ENCODE results near the gene KCTD16.

The KCTD16 gene

DNA sequence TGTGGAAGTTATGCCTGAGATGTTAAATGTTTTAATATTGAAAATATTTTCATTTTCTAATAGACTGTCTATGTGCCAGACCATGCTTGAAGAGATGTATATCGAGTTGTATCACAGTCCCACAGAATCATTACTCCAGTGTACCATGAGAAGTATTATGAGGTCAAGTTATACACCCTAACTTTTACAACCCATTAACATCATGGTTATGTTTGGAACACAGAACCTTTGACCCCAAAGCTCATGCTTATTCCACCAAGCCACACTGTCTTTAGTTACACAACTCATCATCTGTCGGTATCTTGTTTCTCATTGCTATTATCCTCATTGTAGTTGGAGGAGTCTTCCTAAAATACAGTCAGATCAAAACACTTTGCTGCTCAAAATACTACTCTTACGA, 248.0 kb downstream of the KCTD16 start:
- no peak for DNase-seq

DNA sequence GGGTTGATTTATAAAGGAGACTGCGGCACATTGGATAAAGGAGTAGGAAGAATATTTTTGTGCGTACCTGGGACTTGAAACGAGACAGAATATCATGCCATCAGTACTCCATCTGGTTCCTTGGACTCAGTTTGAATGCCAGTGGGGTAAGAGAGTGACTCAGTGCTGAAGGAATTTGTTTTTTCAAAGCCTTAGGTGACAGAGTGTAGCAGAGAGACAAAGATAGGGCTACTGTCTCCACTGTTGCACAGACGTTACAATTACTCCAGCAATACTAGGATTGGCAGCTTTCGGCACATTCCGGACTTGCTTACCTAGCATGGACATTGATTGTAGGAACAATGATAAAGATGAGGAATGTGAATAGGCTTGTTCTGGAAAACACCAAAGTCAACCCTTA, 250.7 kb downstream of the KCTD16 start:
- DNase-seq: no peak

DNA sequence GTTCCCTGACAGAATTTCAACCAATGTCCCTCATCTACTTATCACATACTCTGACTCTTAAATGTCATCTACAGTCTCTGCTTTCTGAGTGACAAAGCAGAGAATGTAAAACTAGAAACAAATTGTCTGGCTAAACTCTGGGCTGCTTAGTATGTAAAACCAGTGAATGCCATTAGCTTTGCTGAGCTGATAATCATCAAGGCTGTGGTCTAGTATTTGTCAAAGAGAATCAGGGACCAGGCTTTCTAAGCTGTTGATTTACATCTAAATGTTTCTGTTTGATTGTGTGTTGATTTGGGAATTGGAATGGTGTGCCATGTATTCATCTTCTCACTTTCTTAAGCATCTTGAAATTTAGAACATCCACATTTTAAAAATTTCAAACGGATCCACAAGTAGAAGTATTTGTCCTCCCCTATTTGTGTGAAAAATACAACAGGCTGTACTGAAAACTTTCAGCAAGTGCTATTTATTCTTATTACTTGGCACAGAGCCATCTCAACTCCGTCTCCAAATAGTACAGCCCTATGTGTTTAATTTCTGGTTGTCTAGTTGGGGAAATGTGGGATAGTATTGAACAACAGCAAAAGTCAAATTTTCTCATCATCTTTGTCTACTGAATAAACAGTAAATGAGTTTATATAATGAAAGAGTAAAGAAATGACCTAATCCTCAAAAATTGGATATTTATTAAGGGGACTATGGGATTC, 251.5 kb downstream of the KCTD16 start:
- DNase-seq: no peak

DNA sequence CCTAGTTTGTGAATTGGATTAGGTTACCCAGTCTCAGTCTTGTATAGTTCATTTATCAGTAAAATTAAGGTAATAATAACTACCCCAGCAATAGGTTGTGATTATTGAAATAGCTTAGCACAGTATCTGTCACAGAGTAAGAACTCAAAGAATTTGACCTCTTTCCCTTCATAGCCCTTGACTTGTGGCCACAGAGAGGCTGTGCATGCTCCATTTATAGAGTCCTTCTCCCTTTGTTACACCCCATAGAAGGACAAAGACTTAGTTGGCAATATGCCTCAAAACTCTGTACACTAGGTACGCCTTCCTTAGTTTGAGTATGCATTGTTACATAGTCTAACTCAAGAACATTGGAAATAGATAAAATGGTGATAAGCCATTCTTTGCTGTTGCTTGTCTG, 257.2 kb downstream of the KCTD16 start:
- no peak for DNase-seq

DNA sequence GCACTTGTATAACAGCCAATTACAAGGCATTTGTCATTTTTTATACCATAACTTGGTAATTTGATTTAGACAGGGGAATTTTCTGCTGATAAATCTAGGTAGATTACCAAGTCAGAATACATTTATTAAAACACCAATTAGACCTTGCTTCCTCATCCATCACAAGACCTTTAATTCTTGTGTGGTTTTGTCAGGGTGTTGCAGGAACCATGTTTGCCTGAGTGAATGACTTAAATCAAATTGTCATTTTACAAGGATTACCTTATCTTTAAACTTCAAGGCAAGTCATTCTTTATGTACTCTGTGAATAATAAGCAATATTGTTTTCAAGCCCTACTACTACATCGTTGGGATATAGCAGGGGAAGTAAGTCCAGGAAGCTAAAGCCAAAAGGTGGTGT, 257.7 kb downstream of the KCTD16 start:
- DNase-seq: no peak

DNA sequence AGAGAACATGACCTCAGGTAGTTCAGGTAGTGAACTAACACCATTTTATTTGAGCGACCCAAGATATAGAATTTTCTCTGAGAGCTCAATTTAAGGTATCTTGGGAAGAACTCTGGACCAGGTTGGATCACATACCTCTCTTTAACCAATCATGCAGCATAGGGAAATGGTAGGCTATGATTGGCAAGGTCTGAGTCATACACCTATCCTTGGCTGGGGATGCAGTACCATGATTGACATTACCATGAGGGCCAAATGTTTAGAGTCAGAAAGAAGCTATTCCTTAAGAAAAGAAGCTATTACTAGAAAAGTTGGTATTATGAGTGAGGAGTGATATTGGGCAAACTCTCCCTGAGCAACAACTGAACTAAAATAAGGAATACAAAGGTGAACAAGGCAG, 258.7 kb downstream of the KCTD16 start:
- DNase-seq: no peak

DNA sequence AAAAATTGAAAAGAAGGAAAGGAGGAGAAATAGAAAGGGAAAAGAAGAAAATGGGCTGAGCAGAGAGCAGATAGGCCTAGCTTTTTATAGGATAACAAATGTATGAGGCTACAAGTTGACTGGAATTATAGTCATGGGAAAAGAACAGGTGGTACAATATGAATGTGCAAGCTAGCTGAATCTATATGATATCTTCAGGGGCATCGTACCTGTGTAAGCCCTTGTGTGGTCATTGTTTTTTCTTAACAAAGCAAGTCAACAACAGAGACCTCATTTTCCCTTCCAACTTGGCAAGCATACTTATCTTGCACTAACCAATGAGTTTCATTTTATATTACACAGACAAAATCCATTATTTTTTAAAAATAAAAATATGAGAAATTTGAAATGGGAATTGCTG, 259.2 kb downstream of the KCTD16 start:
- DNase-seq: no peak

DNA sequence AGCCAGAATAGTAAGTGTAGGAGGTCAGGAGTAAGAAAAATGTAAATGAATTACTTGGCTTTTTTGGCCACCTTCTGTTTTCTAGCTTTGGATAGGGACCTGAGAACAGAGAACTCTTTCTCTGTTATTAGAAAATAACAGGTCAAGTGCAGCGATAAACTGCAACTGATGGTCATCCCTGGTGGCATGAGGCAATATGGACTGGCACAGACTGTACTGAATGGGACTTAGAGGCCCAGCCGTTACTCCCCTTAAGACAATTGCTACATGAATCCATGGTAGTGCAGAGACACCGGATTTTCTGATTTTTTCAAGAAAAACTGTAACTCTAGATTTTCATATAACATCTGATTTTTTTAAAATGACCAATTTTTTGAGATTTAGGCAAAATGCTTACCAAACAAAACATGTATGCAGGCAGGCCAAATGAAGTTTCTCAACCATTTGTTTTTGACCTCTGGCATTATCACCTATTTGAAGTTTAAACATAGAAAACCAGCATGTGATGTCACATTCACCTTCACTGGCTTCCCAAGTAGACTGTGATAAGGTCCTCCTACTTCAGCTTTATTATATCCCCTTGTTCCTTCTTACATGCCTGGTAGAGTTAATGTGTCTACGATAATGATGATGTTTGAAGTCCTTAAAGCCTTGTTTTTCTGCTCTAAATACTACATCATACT, 262.6 kb downstream of the KCTD16 start:
- no peak for DNase-seq

DNA sequence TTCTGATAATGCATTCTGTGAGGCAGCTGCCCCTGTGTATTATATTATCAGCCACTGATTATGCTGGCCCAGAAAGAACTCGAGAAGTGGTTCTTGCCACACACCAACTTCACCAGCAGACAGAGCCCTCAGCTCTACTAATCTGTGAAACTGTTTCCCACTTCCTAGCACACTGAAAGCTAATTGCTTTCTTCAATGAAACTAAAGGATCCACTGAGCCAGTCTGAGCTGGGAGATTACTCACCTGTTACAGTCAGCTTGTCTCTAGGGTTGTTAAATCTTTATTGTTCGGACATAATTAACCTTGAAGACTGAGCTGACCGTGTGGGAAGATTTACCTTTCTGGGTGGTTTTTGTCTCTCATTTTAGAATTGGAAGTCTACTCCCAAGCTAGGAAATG, 263.2 kb downstream of the KCTD16 start:
- no peak for DNase-seq

DNA sequence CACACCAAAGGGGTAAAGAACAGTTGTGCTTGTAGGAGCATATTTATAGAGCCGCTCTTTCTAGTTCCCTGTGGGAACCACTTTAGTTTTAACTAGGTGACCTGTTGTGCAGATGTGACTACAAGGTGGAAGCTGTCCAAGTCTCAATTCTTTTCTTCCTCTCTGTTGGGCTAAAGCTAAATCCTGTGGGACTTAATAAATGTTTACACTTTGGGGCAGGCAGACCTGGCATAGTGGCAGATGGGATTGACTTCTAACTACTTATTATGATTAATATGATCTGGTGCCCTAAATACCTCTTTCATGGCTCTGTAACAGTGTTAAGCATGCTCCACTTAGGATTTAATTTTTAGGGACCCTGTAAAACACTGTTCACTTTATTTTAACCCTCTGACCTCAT, 265.3 kb downstream of the KCTD16 start:
- DNase-seq: no peak

DNA sequence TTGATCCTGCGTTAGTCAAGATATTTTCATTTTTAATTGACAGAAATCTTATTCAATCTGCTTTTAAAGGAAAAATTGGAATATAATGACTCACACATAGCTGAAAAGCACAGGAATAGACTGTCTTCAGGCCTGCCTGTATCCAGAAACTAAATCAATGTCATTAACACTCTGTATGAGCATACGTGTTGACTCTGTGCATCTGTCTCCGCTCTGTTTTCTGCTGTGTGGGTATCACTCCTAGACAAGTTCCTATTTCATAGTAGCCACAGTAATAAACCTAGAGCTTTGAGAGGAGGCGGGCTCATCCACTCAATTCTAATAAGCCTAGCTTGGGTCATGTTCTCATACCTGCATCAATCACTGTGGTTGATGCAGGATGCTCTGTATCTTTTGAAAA, 267.6 kb downstream of the KCTD16 start:
- no peak for DNase-seq

DNA sequence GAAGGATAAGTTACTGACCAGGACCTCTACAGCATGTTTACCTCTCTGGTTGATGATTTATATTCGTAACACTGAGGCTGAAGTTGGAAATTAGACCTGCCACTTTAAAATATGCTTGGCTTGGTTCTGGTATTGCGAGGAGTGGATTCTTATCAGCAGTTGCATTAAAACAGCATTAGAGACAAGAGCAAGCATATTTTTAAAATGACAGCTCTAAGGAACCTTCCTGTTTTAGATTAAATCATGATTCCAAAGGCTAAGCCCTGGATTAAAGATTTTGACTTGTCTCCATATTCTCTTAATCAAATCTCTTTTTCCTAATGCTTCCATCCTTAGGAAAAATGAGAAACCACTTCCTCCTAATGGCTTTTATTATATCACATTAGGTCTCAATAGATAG, 277.8 kb downstream of the KCTD16 start:
- no peak for DNase-seq

DNA sequence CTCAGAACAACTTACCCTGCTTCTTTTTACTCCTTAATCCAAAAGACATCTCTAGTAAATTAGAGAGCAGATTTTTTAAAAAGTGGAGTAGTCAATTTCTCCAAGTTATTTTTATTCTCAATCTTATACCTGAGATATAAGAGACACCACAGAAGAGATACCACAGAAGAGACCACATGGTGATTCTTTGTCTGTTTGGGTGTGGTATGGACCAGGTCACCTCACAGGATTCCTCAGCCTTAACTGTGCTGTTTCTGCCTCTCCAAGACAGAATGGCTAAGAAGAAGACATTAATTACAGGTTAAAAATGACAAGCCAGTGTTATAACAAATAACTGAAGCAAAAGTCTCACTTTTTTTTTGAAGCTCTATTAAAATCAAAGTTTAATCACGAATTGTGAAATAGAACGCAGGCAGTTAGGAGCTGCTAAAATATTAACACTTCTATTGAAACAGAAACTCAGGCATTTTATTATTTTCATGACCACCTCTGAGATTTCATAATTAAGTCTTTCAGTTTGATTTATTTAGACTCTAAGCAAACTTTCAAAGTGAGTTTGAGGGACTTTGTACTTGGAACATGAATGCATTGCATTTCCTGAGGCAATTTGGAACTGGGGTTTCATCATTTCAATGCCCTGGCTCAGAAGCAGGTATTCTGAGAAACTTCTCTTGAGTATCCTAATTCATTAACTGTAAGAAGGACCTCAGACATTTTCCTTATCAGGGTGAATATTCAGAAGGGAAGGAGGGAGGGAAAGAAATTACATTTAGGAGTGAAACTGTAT, 280.7 kb downstream of the KCTD16 start:
- no peak for DNase-seq

DNA sequence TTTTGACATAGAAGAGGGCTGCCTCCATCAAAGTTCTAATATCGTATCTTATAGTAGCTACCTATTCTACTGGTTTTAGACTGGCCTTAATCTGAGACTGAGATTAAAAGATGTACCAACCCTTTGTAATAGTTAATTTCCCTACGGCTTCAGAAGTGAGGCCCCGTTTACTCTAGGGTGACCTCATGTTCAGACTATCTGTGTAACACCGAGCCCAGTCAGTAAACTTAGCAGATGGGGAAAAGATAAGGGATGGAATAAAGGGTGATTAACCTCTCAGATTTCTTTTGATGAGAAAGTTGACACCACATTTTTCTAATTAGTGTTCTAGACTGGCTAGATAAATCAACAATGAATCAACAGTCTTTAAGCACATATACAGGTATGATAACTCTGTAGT, 283.1 kb downstream of the KCTD16 start:
- DNase-seq: no peak

DNA sequence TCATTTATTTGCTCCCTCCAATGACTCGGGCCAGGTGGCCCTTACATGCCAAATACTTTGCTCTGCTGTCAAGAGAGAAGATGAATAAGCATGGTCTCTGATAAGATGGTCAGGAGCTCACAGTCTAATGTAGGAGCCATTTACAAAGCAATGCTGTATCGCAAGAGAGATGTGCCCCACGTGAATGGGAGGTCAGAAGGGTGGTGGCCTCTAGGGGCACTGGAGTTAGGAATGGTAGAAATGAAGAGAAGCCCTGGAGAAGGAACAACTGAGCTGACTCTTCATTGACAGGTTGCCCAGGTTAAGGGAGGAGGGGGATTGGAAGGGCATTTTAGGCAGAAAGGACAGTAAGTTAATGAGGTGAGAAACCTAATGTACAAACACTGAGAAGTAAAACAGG, 286.5 kb downstream of the KCTD16 start:
- DNase-seq: no peak

DNA sequence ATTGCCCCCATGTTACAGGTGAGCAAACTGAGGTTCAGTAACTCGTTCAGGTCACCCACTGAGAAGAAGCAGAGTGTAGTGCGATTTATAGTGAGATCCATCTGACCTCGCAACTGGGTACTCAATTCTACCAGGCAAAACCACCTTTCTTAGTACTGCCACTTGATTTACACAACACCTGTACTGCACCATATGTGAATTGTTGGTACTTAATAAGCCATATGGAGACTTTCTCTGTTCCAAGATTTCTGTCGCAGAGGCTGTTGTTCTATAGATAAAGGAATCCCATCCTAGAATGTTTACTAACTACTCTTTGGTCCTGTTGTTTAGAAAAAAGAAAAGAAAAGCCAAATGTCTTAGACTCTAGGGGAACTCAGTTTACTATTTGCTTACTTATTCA, 287.5 kb downstream of the KCTD16 start:
- DNase-seq: no peak

DNA sequence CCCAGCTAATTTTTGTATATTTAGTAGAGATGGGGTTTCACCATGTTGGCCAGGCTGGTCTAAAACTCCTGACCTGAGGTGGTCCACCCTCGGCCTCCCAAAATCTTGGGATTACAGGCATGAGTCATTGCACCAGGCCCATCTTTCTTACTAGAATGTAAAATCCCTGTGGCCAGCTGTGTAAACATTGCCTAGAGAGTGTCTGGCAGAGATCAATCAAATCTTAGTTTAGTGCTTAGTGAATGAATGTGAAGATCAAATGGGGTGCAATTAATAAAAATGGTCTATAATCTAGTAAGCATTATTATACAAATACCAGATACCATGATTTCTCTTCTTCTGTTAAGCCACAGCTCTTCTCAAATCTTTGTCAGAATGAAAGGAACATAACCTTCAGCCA, 289.9 kb downstream of the KCTD16 start:
- no peak for DNase-seq

DNA sequence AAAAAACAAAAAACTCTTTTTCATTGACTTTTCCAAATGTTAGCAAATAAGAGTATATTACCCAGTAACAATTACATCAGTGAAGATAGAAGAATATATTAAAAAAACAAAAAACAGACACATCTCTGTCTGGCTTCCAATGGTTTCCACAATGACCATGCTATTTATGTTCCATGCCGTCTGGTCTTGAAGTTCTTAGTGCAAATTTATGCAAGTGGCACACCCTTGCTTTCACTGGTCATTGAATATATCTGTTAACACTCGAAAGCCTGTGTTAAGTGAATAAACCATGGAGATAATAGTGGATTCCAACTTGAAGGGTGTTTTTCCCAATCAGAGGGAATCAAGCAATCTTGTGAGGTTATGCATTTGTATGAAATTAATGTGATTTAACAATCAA, 291.9 kb downstream of the KCTD16 start:
- no peak for DNase-seq

DNA sequence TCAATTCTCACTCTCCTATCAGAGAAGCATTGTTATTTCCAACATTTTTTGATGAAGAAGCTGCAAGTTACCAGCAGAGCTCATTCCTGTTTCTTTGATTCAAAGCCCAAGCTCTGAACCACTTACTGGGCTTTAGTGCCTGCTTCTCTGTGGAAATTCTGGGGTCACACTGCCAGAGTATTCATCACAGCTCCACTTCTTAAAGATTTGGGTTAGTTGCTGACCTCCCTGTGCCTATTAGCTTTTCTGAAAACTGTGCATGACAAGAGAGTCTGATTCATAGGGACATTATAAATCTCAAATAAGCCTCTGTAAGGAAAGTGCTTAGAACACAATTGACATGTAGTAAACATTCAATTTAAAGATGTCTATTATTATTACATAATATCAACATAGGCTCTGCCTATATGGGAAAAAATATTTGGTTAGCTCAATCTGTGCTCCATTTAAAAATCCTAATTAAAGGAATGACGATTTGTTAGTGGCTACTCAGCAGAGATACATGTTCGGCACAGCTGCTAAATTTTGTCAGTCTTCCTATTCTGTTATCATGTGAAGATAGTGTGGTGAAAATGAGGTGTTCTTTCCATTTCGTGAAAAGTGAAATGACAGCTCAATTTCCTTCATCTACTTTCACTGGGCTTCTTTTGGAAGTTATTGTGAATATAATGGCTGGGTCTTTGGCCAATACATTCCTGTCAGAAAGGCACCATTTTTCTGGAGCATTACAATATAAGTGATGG, 293.0 kb downstream of the KCTD16 start:
- no peak for DNase-seq

DNA sequence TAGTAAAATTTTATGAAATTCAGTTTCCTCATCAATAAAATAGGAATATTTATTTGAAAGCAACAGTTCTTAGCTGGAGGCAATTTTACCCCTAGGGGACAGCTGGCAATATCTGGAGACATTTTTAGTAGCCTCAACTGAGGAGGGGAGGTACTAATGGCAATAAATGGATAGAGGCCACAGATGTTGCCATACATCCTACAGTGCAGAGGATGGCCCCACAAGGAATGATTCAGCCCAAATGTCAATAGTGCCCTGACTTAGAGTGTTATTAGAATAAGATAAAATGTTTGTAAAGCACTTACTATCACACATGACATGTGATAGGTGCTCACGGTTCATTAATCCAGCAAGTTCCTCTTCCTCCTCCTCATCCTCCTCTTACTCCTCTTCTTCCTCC, 293.6 kb downstream of the KCTD16 start:
- DNase-seq: no peak

DNA sequence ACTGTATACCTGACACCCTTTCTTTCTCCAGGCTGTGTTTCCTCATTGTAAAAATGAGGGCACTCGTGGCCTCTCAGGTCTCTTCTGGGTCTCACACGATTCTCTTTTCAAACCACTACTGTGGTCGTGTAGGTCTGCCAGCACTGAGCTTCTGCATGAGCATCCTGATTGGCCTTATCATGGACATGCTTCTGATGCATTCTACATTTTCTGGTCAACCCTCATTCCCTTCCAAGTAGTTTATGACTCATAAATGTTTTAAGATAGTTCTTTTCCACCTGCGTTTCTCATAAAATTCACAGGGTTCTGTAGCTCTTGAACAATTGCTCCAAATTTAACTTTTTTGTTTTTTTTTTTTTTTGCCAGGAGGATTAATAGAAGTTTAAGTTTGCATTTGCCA, 294.8 kb downstream of the KCTD16 start:
- no peak for DNase-seq

DNA sequence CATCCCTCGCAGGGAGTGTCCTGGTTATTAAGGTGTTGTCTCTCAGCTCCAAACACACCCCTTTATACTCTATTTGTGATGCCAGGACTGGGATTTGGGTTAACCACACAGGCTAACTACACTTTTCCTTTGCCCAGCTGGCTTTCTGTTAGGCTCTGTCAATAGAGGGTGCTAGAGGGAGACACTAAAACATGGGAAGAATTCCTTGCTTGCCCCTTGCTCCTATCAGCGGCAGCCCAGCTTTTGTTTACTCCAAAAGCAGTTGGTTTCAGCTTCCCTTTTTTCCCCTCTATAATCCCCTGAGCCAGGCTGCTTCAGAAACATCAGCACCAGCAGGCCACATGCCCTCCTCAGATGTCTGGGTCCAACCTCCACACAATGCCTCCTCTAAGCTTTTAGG, 297.1 kb downstream of the KCTD16 start:
- DNase-seq: no peak

DNA sequence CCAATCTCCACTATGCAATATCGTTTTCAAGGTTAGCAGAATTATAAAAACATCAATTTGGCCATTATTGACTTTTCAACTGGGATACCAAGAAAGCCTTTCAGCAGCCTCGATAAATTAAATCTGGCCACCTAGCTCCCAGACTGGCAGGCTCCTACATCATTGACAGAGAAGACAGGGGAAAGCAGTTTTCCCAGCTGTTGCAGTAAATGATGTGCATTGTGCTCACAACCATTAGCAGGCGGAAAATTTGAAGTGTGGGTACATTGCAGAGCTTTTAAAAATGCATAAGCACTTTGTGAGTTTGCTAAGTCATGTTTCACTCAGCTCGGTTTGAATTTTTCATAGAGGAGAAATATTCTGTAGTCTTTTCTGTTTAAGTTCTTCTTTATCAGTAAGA, 297.9 kb downstream of the KCTD16 start:
- no peak for DNase-seq

DNA sequence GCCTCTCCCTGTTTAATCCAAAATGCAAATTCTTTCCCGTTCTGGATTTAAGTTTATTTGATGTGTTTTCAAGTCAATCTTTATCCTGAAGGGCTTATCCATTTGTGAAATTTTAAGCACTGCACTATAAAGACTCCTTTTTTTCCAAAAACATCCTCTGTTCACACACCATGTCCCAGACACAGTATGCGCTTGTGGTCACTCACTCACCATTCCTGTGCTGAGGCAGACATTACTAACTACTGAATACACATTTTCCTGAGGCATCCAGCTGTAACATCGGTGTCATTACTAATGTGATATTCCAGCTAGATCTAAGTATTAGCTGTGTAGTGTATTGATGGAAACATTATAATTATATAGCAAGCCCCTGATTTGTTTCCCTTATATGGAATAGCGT, 298.4 kb downstream of the KCTD16 start:
- DNase-seq: no peak

Data from stimulated activated naive CD4-positive, alpha-beta T cell (primary cell).